ENCODE measurements around the gene ANKS3.

The ANKS3 gene

DNA sequence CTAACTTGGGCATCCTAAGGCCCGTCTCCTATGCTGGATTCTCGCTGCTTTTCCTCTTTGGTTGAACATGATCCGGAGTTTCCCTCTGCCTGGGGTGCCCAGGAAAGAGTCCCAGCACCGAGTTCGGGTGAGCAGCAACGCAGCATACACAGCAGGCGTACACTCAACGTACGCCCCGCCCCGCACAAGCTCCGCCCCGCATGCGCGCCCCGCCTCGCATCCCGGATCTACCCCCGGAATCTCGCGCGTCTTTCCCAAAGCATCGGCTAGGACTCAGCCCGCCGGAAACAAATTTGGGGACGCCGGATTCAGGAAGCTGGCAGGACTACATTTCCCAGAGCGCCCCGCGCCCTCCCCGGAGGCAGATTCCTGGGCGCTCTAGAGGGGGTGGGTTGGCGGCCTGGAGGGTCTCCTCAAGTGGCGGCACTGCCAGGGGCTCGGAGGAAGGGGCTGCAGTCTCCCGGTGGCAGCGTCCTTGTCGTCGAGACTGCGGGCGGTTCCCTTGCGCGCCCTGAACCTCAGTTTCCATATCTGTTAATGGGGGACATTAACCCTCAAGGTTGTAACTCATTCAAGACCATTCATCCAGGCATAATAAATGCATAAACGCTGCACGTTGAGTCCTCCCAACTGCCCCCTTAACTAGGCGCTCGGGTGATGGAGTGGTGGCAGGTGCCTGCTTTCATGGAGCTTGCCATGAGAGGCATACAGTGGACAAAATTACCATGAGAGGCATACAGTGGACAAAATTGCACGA lies 34.7 kb upstream of the ANKS3 start:
- Histone ChIP-seq H3K79me2 (ENCODE audit: insufficient read depth, low read length) (peaks cover 24% of the 10 kb centered on the region), H3K4me3 (ENCODE audit: low read depth in 1 of 2, low read length in 2 of 2) (peak overlapping the region in 1 of 2 experiments; percentile 46; a peak in 2 of 4 replicates), H3K27me3 (ENCODE audit: insufficient read depth, low read length, poor library complexity) (no peaks in the 10 kb centered on the region), H3K9ac (ENCODE audit: low read depth, low read length) (peak overlapping the region; percentile 20; the same call in 1 of the 2 replicates), H3K27ac (ENCODE audit: low read length) (no peak overlapping the region), H3K4me2 (ENCODE audit: insufficient read depth, low read length) (peak overlapping the region; percentile 85), H2AFZ (ENCODE audit: low read depth, low read length) (peak overlapping the region; percentile 98), H3K36me3 (ENCODE audit: insufficient read depth, low read length) (peaks cover 17% of the 10 kb centered on the region), H3K9me3 (ENCODE audit: insufficient read depth, low read length, severe bottlenecking) (no peaks in the 10 kb centered on the region), H4K20me1 (ENCODE audit: insufficient read depth, low read length) (0 out of 2 replicates have a peak, but pooled peaks cover 3% of the 10 kb centered on the region), H3K4me1 (ENCODE audit: insufficient read depth, low read length) (peaks cover 34% of the 10 kb centered on the region)
- peak; percentile 80 for DNase-seq
- no peak for TF ChIP-seq EZH2 (IDR thresholded peaks at IDR 0.05; ENCODE audit: borderline replicate concordance, low read depth, low read length, severe bottlenecking)
- ATAC-seq (ENCODE audit: insufficient read depth, low read depth), result peak; percentile 50

DNA sequence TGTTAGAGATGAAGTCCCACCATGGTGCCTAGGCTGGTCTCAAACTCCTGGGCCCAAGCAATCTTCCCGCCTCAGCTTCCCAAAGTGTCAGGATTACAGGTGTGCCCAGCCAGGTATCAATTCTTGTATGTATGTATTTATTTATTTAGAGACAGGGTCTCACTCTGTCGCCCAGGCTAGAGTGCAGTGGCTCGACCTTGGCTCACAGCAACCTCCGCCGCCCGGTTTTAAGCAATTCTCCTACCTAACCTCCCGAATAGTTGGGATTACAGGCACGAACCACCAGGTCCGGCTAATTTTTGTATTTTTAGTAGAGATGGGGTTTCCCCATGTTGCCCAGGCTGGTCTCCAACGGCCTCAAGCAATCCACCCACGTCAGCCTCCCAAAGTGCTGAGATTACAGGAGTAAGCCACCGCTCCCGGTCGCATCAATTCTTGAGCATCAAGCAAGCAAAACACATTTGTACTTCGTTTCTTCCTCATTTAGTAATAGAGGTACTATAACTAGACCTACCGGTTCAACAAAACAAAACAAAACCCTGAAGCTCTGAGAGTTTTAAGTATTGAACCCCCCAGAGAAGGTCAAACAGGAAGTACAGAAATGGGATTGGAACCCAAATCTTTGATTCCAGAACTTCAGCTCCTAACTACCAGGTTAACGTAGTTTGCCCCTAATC lies 33.9 kb upstream of the ANKS3 start:
- ATAC-seq (ENCODE audit: insufficient read depth, low read depth) (no peak), DNase-seq (no peak)
- Histone ChIP-seq H3K4me3 (ENCODE audit: low read depth in 1 of 2, low read length in 2 of 2) (peak overlapping the region in 1 of 2 experiments; percentile 84; a peak in 2 of 4 replicates), H3K4me2 (ENCODE audit: insufficient read depth, low read length) (peak overlapping the region; percentile 85), H2AFZ (ENCODE audit: low read depth, low read length) (peak overlapping the region; percentile 98), H3K4me1 (ENCODE audit: insufficient read depth, low read length) (peaks cover 34% of the 10 kb centered on the region), H3K9ac (ENCODE audit: low read depth, low read length) (peak overlapping the region; percentile 20; the same call in 1 of the 2 replicates), H3K9me3 (ENCODE audit: insufficient read depth, low read length, severe bottlenecking) (no peaks in the 10 kb centered on the region), H3K36me3 (ENCODE audit: insufficient read depth, low read length) (peaks cover 24% of the 10 kb centered on the region), H3K27me3 (ENCODE audit: insufficient read depth, low read length, poor library complexity) (no peaks in the 10 kb centered on the region), H4K20me1 (ENCODE audit: insufficient read depth, low read length) (0 out of 2 replicates have a peak, but pooled peaks cover 3% of the 10 kb centered on the region), H3K27ac (ENCODE audit: low read length) (no peak overlapping the region), H3K79me2 (ENCODE audit: insufficient read depth, low read length) (peaks cover 24% of the 10 kb centered on the region)
- TF ChIP-seq, protein P1, sequence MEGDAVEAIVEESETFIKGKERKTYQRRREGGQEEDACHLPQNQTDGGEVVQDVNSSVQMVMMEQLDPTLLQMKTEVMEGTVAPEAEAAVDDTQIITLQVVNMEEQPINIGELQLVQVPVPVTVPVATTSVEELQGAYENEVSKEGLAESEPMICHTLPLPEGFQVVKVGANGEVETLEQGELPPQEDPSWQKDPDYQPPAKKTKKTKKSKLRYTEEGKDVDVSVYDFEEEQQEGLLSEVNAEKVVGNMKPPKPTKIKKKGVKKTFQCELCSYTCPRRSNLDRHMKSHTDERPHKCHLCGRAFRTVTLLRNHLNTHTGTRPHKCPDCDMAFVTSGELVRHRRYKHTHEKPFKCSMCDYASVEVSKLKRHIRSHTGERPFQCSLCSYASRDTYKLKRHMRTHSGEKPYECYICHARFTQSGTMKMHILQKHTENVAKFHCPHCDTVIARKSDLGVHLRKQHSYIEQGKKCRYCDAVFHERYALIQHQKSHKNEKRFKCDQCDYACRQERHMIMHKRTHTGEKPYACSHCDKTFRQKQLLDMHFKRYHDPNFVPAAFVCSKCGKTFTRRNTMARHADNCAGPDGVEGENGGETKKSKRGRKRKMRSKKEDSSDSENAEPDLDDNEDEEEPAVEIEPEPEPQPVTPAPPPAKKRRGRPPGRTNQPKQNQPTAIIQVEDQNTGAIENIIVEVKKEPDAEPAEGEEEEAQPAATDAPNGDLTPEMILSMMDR (IDR thresholded peaks at IDR 0.05; ENCODE audit: borderline replicate concordance, extremely low read depth, low read length, poor library complexity, severe bottlenecking), result no peak
- no peak for TF ChIP-seq EZH2 (IDR thresholded peaks at IDR 0.05; ENCODE audit: borderline replicate concordance, low read depth, low read length, severe bottlenecking)

- peaks cover 34% of the 10 kb centered on the region for H3K4me1 ChIP-seq (ENCODE audit: insufficient read depth, low read length)
- no peaks in the 10 kb centered on the region for H3K9me3 ChIP-seq (ENCODE audit: insufficient read depth, low read length, severe bottlenecking)
- H3K9ac ChIP-seq (ENCODE audit: low read depth, low read length), result peak within 1 kb of the TSS; percentile 84
- H2AFZ ChIP-seq (ENCODE audit: low read depth, low read length), result peak within 1 kb of the TSS; percentile 98
- no peaks in the 10 kb centered on the region for H3K27me3 ChIP-seq (ENCODE audit: insufficient read depth, low read length, poor library complexity)
- ATAC-seq (ENCODE audit: insufficient read depth, low read depth) (peak; percentile 96), DNase-seq (peak; percentile 97)
- 0 out of 2 replicates have a peak, but pooled peaks cover 3% of the 10 kb centered on the region for H4K20me1 ChIP-seq (ENCODE audit: insufficient read depth, low read length)
- peaks cover 26% of the 10 kb centered on the region for H3K79me2 ChIP-seq (ENCODE audit: insufficient read depth, low read length)
- peaks cover 34% of the 10 kb centered on the region for H3K36me3 ChIP-seq (ENCODE audit: insufficient read depth, low read length)
- H3K4me3 ChIP-seq (ENCODE audit: low read depth in 1 of 2, low read length in 2 of 2), result peak within 1 kb of the TSS; percentile 84 to 89
- H3K27ac ChIP-seq (ENCODE audit: low read length), result peak within 1 kb of the TSS; percentile 75
- TF ChIP-seq, protein P1 (IDR thresholded peaks at IDR 0.05; ENCODE audit: borderline replicate concordance, extremely low read depth, low read length, poor library complexity, severe bottlenecking), result no peak
- no peak for TF ChIP-seq EZH2 (IDR thresholded peaks at IDR 0.05; ENCODE audit: borderline replicate concordance, low read depth, low read length, severe bottlenecking)
- peak within 1 kb of the TSS; percentile 85 for H3K4me2 ChIP-seq (ENCODE audit: insufficient read depth, low read length)
These were observed 33.0 kb upstream of the ANKS3 start, which contains the start of gene ZNF500 for GRCh38 chr16:4766875-4767628. Gene ZNF500, minus strand, starts transcription at chr16:4767162. Its CDS starts 1,184 bp downstream, at chr16:4765978.

Data from DND-41 (cell line).